ENCODE results near the gene TNK2.
"Not testable (repeated sequence)": the region's sequence is repeated elsewhere in the genome, so short reads cannot be mapped to it uniquely, and the experiment has no call there.

Gene TNK2

GRCh38 chr3:195828762-195829161, 79.6 kb downstream of the TNK2 start:
- no peak overlapping the region for H3K27ac ChIP-seq
- TF ChIP-seq CTCF (conservative IDR thresholded peaks at IDR 0.05): no peak

- TF ChIP-seq CTCF (conservative IDR thresholded peaks at IDR 0.05): no peak
- H3K27ac ChIP-seq: no peak overlapping the region
Measured at GRCh38 chr3:195825857-195826804, 82.2 kb downstream of the TNK2 start.

- no peak for TF ChIP-seq CTCF (conservative IDR thresholded peaks at IDR 0.05)
- no peak overlapping the region for H3K27ac ChIP-seq
Measured at GRCh38 chr3:195825191-195825588, 83.2 kb downstream of the TNK2 start.

- not testable (repeated sequence) for H3K27ac ChIP-seq
Measured at GRCh38 chr3:195824425-195825190, 83.7 kb downstream of the TNK2 start.

GRCh38 chr3:195823999-195824398, 84.4 kb downstream of the TNK2 start:
- TF ChIP-seq CTCF (conservative IDR thresholded peaks at IDR 0.05): no peak
- no peak overlapping the region for H3K27ac ChIP-seq

- TF ChIP-seq CTCF (conservative IDR thresholded peaks at IDR 0.05): no peak
Measured at GRCh38 chr3:195823280-195823679, 85.1 kb downstream of the TNK2 start.

GRCh38 chr3:195822131-195822696, 86.1 kb downstream of the TNK2 start:
- H3K27ac ChIP-seq: no peak overlapping the region
- TF ChIP-seq CTCF (conservative IDR thresholded peaks at IDR 0.05): no peak

More at GRCh38 chr3:195823280-195823679, 85.1 kb downstream of the TNK2 start:
- no peak overlapping the region for H3K27ac ChIP-seq
